ENCODE data around the gene DCST1. TPM values are rescaled to one million over a fixed set of nuclear protein-coding genes. Genes with fewer than 3 reads are reported as not detected.
A peak's percentile ranks its signal among the peaks of the same experiment; 100 is the strongest.

DCST1 gene
- total RNA-seq, 1 donor from 2014 or later = not detected

- no peaks in the 10 kb centered on the region for H3K27me3 Mint-ChIP-seq
- H3K4me3 Mint-ChIP-seq = peak overlapping the region; percentile 93
- TF ChIP-seq CTCF (conservative IDR thresholded peaks at IDR 0.05) = no peak
- peaks cover 26% of the 10 kb centered on the region for H3K4me1 Mint-ChIP-seq (ENCODE audit: unreplicated experiment)
- H3K27ac Mint-ChIP-seq = peak overlapping the region; percentile 91
- no peaks in the 10 kb centered on the region for H3K36me3 Mint-ChIP-seq
- H3K9me3 Mint-ChIP-seq = no peaks in the 10 kb centered on the region
- DNase-seq (ENCODE audit: extremely low spot score, unreplicated experiment) = no peak
These were observed 16.3 kb downstream of the DCST1 start for GRCh38 chr1:155049651-155050559.

GRCh38 chr1:155050560-155051341 is 17.1 kb downstream of the DCST1 start, which contains the start of gene ADAM15:
Gene ADAM15 (plus strand): TSS chr1:155051316. CDS start chr1:155051387, 71 bp downstream.
- peaks cover 23% of the 10 kb centered on the region for H3K4me1 Mint-ChIP-seq (ENCODE audit: unreplicated experiment)
- no peaks in the 10 kb centered on the region for H3K9me3 Mint-ChIP-seq
- H3K27ac Mint-ChIP-seq = peak within 1 kb of the TSS; percentile 91
- peak; percentile 90 for DNase-seq (ENCODE audit: extremely low spot score, unreplicated experiment)
- H3K27me3 Mint-ChIP-seq = no peaks in the 10 kb centered on the region
- TF ChIP-seq CTCF (conservative IDR thresholded peaks at IDR 0.05) = peak; percentile 98
- no peaks in the 10 kb centered on the region for H3K36me3 Mint-ChIP-seq
- peak within 1 kb of the TSS; percentile 93 for H3K4me3 Mint-ChIP-seq

GRCh38 chr1:155051342-155051776 is 17.7 kb downstream of the DCST1 start:
- Mint-ChIP-seq H3K27ac (no peak overlapping the region), H3K9me3 (no peaks in the 10 kb centered on the region), H3K4me1 (ENCODE audit: unreplicated experiment) (peaks cover 23% of the 10 kb centered on the region), H3K36me3 (no peaks in the 10 kb centered on the region), H3K4me3 (peak overlapping the region; percentile 82), H3K27me3 (no peaks in the 10 kb centered on the region)
- TF ChIP-seq CTCF (conservative IDR thresholded peaks at IDR 0.05) = no peak
- no peak for DNase-seq (ENCODE audit: extremely low spot score, unreplicated experiment)

- Mint-ChIP-seq H3K9me3 (no peaks in the 10 kb centered on the region), H3K27me3 (no peaks in the 10 kb centered on the region), H3K4me3 (peak overlapping the region; percentile 82), H3K4me1 (ENCODE audit: unreplicated experiment) (peaks cover 23% of the 10 kb centered on the region), H3K27ac (no peak overlapping the region), H3K36me3 (no peaks in the 10 kb centered on the region)
- TF ChIP-seq CTCF (conservative IDR thresholded peaks at IDR 0.05) = no peak
- DNase-seq (ENCODE audit: extremely low spot score, unreplicated experiment) = no peak
These were observed 18.3 kb downstream of the DCST1 start for GRCh38 chr1:155051777-155052398.

Measured in type B pancreatic cell (in vitro differentiated cells).